Neural progenitor cell (in vitro differentiated cells): Measurements from ENCODE around the gene MYO1D. TPM values are rescaled to one million over a fixed set of nuclear protein-coding genes. Genes with fewer than 3 reads are reported as not detected.

Experiments
- DNase-seq: peaks from one replicate; pipeline ENCODE4 v3.0.0-alpha.2; 2016; ENCODE audit warnings: low spot score
- H2AFZ ChIP-seq: fragments of 200-600 bp; sonication (generic); replicated peaks from 2 replicates; pipeline ENCODE4 v1.6.1; 2016; ENCODE audit warnings: antibody characterized with exemption
- H3F3A ChIP-seq: fragments of 200-600 bp; sonication (generic); 2 replicates; pipeline ENCODE4 v1.6.1; 2016; ENCODE audit warnings: antibody characterized with exemption, low read depth
- H3K27ac ChIP-seq: fragments of 200-600 bp; sonication (generic); 2 replicates; pipeline ENCODE4 v1.5.1; 2016; ENCODE audit warnings: mild to moderate bottlenecking
- H3K27me3 ChIP-seq: fragments of 200-600 bp; sonication (generic); 2 replicates; pipeline ENCODE4 v1.6.1; 2016; ENCODE audit warnings: mild to moderate bottlenecking, moderate library complexity
- H3K36me3 ChIP-seq: fragments of 200-600 bp; sonication (generic); 2 replicates; pipeline ENCODE4 v1.5.1; 2016
- H3K4me1 ChIP-seq: fragments of 200-600 bp; sonication (generic); 2 replicates; pipeline ENCODE4 v1.6.1; 2016; ENCODE audit warnings: mixed run types
- H3K4me2 ChIP-seq: fragments of 200-600 bp; sonication (generic); 2 replicates; pipeline ENCODE4 v1.6.1; 2016
- H3K4me3 ChIP-seq: fragments of 200-600 bp; sonication (generic); 2 replicates; pipeline ENCODE4 v1.5.1; 2016
- H3K79me2 ChIP-seq: fragments of 200-600 bp; sonication (generic); 2 replicates; pipeline ENCODE4 v1.6.1; 2016; ENCODE audit warnings: low read depth
- H3K9ac ChIP-seq: fragments of 200-600 bp; sonication (generic); 2 replicates; pipeline ENCODE4 v1.6.1; 2016
- H3K9me3 ChIP-seq: fragments of 200-600 bp; sonication (generic); 2 replicates; pipeline ENCODE4 v1.5.1; 2016; ENCODE audit warnings: low read depth
- H4K20me1 ChIP-seq: fragments of 200-600 bp; sonication (generic); 2 replicates; pipeline ENCODE4 v1.6.1; 2016; ENCODE audit warnings: low read depth
- H3K27ac Mint-ChIP-seq: 3 replicates; pipeline ENCODE4 v1.8.0; 2021; ENCODE audit warnings: mixed read lengths
- H3K27me3 Mint-ChIP-seq: 2 replicates; pipeline ENCODE4 v1.8.0; 2022; ENCODE audit warnings: low read depth, mild to moderate bottlenecking, inconsistent platforms, moderate library complexity, mixed read lengths; ENCODE audit not compliant: insufficient read depth
- H3K36me3 Mint-ChIP-seq: 3 replicates; pipeline ENCODE4 v1.8.0; 2021; ENCODE audit warnings: mixed read lengths
- H3K4me1 Mint-ChIP-seq: 3 replicates; pipeline ENCODE4 v1.8.0; 2021; ENCODE audit warnings: mixed read lengths
- H3K4me3 Mint-ChIP-seq: 3 replicates; pipeline ENCODE4 v1.8.0; 2021; ENCODE audit warnings: mild to moderate bottlenecking, moderate library complexity, mixed read lengths
- H3K9me3 Mint-ChIP-seq: 3 replicates; pipeline ENCODE4 v1.8.0; 2020; ENCODE audit warnings: mixed read lengths
- EZH2 ChIP-seq: fragments of 200-600 bp; sonication (generic); IDR thresholded peaks from 2 replicates; pipeline ENCODE4 v1.6.1; 2017; ENCODE audit warnings: antibody characterized with exemption, mild to moderate bottlenecking, moderate library complexity
- EZH2phosphoT487 ChIP-seq: fragments of 200-600 bp; sonication (generic); IDR thresholded peaks from 2 replicates; pipeline ENCODE4 v1.6.1; 2017; ENCODE audit warnings: antibody characterized with exemption
- total RNA-seq: library from RNA; depleted of rRNA; stranded (reverse); fragments of >200 nt; gene quantifications from 2 replicates; pipeline ENCODE4 v1.2.3, GENCODE V29; 2015; ENCODE audit warnings: low replicate concordance
- TF ChIP-seq, protein P1 (sequence below): fragments of 200-600 bp; sonication (generic); IDR thresholded peaks from 2 replicates; pipeline ENCODE4 v1.5.1; 2017; ENCODE audit warnings: antibody characterized with exemption, mild to moderate bottlenecking

Gene MYO1D
- total RNA-seq, 1 donor from 2014 or later = 6.2 TPM

DNA sequence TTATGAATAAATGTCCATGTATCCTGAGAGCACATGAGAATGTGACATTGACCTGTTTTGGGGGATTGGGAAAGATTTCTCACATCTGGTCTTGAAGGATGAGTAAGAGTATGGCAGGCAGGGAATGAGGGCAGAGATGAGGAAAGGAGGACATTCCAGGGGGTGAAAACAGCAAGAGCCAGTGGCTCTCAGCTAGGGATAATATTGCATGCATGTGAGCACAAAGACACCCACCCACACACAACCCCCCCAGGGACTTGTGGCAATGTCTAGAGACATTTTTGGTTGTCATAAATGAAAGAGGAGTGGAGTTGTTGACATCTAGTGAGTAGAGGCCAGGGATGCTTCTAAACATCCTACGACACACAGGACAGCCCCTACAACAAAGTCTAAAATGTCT, 6.0 kb downstream of the MYO1D start:
- H3K9me3 Mint-ChIP-seq = no peaks in the 10 kb centered on the region
- DNase-seq = no peak
- H4K20me1 ChIP-seq = peaks cover 8% of the 10 kb centered on the region
- no peak overlapping the region for H3K27ac Mint-ChIP-seq
- H3K36me3 Mint-ChIP-seq = no peaks in the 10 kb centered on the region
- H3K4me3 ChIP-seq = no peak overlapping the region
- no peak overlapping the region for H3K9ac ChIP-seq
- no peaks in the 10 kb centered on the region for H3K9me3 ChIP-seq
- peaks cover 3% of the 10 kb centered on the region for H3F3A ChIP-seq
- H2AFZ ChIP-seq = no peak overlapping the region
- peaks cover 2% of the 10 kb centered on the region for H3K4me1 Mint-ChIP-seq
- H3K4me3 Mint-ChIP-seq = no peak overlapping the region
- H3K36me3 ChIP-seq = no peaks in the 10 kb centered on the region
- TF ChIP-seq EZH2phosphoT487 = no peak
- peaks cover 6% of the 10 kb centered on the region for H3K79me2 ChIP-seq
- H3K27me3 Mint-ChIP-seq = peaks cover 3% of the 10 kb centered on the region
- no peak overlapping the region for H3K27ac ChIP-seq
- H3K4me1 ChIP-seq = peaks cover 3% of the 10 kb centered on the region
- peaks cover 17% of the 10 kb centered on the region for H3K27me3 ChIP-seq
- H3K4me2 ChIP-seq = no peak overlapping the region

DNA sequence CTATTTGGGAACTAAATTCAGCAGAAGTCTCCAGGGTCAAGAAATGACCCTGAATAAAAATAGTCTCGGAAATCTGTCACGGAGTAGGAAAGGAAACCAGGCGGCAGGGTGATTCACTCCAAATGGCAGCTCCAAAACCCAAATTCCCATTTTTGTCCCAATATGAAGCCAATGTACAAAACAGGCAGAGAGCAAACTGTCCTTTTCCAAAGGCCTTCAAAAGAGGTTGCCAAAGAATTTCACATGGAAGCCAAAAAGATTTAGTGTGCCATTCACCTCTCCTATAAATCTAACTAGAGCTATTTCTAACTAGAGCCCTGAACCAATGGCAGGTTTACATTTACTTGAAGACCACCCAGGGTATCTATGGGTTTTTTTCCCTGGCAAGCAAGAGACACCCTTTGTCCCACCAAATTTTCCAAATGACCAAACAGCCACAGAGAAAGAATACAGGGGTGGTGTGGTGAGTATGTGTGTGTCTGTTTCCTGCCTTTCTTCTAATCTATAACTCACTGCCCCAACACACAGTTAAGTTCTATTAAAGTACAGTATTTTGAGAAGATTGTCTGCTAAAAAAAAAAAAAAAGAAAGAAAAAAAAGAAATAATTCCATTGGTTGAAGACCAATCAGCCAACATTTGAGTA, 6.8 kb downstream of the MYO1D start:
- DNase-seq = no peak
- H3K36me3 Mint-ChIP-seq = no peaks in the 10 kb centered on the region
- Histone ChIP-seq H3K27me3 (peaks cover 8% of the 10 kb centered on the region), H3K79me2 (peaks cover 1% of the 10 kb centered on the region), H3F3A (no peaks in the 10 kb centered on the region), H3K4me1 (no peaks in the 10 kb centered on the region), H3K9me3 (no peaks in the 10 kb centered on the region), H3K27ac (no peak overlapping the region), H3K36me3 (no peaks in the 10 kb centered on the region), H4K20me1 (peaks cover under 1% of the 10 kb centered on the region), H2AFZ (no peak overlapping the region), H3K4me3 (no peak overlapping the region), H3K4me2 (no peak overlapping the region), H3K9ac (no peak overlapping the region)
- H3K4me3 Mint-ChIP-seq = no peak overlapping the region
- TF ChIP-seq EZH2phosphoT487 (no peak), EZH2 (no peak)
- TF ChIP-seq, protein P1, sequence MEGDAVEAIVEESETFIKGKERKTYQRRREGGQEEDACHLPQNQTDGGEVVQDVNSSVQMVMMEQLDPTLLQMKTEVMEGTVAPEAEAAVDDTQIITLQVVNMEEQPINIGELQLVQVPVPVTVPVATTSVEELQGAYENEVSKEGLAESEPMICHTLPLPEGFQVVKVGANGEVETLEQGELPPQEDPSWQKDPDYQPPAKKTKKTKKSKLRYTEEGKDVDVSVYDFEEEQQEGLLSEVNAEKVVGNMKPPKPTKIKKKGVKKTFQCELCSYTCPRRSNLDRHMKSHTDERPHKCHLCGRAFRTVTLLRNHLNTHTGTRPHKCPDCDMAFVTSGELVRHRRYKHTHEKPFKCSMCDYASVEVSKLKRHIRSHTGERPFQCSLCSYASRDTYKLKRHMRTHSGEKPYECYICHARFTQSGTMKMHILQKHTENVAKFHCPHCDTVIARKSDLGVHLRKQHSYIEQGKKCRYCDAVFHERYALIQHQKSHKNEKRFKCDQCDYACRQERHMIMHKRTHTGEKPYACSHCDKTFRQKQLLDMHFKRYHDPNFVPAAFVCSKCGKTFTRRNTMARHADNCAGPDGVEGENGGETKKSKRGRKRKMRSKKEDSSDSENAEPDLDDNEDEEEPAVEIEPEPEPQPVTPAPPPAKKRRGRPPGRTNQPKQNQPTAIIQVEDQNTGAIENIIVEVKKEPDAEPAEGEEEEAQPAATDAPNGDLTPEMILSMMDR = no peak
- H3K4me1 Mint-ChIP-seq = no peaks in the 10 kb centered on the region
- no peaks in the 10 kb centered on the region for H3K9me3 Mint-ChIP-seq
- H3K27ac Mint-ChIP-seq = no peak overlapping the region
- H3K27me3 Mint-ChIP-seq = peaks cover 3% of the 10 kb centered on the region

DNA sequence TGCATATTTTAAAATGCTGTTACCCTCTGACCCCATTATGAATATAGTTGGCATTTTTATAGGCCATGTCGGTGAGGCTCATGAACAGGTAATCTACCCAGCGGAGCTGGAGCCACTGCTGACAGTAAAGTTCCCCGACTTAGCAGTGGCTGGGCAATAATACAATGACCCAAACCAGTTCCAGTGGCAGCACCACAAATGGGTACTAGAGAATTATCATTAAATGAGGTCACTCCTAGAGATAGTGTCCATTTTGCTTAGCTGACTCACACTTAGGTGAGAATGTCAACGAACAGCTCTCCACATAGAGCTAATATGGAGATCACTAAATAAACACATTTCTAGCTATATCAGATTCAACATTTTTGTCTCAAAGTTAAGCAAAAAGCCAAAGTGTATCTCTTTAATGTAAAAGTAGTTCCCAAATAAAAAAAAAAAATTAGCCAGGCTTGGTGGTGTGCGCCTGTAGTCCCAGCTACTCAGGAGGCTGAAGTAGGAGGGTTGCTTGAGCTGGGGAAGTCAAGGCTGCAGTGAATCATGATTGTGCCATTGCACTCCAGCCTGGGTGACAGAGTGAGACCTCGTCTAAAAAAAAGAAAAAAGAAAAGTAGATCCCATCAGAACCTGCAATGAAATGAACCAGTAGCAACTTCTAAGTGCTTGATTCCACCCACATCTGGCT, 7.4 kb downstream of the MYO1D start:
- no peak overlapping the region for H3K4me3 Mint-ChIP-seq

More for the DNA sequence above, 7.4 kb downstream of the MYO1D start:
- Histone ChIP-seq H3K27me3 (peaks cover 2% of the 10 kb centered on the region), H3K4me1 (no peaks in the 10 kb centered on the region), H3K4me2 (no peak overlapping the region), H3K9ac (no peak overlapping the region), H3K9me3 (no peaks in the 10 kb centered on the region), H3K36me3 (no peaks in the 10 kb centered on the region), H4K20me1 (no peaks in the 10 kb centered on the region), H3K79me2 (no peaks in the 10 kb centered on the region), H3K27ac (no peak overlapping the region), H3F3A (no peaks in the 10 kb centered on the region), H3K4me3 (no peak overlapping the region), H2AFZ (no peak overlapping the region)
- Mint-ChIP-seq H3K27me3 (peaks cover 3% of the 10 kb centered on the region), H3K27ac (no peak overlapping the region), H3K4me1 (no peaks in the 10 kb centered on the region), H3K9me3 (no peaks in the 10 kb centered on the region), H3K36me3 (no peaks in the 10 kb centered on the region)
- no peak for DNase-seq
- TF ChIP-seq, protein P1 = no peak
